LNCAP (cell line): ENCODE measurements around the gene C16orf87.
A peak's percentile ranks its signal among the peaks of the same experiment; 100 is the strongest.

Source experiments
- CTCF ChIP-seq: fragments of 450-650 bp; IDR thresholded peaks from 2 replicates; pipeline ENCODE4 v1.5.1; 2017; ENCODE audit warnings: mild to moderate bottlenecking

C16orf87 gene

GRCh38 chr16:46858151-46858550 is 27.2 kb upstream of the C16orf87 start:
- TF ChIP-seq CTCF: no peak

- TF ChIP-seq CTCF: peak; percentile 27; the same call in 1 of the 2 replicates
Observed at GRCh38 chr16:46857368-46857945, 26.5 kb upstream of the C16orf87 start.

- no peak for TF ChIP-seq CTCF
Observed at GRCh38 chr16:46855389-46855788, 24.4 kb upstream of the C16orf87 start.

- TF ChIP-seq CTCF: no peak
Observed at GRCh38 chr16:46854846-46855245, 23.9 kb upstream of the C16orf87 start.

- peak; percentile 85 for TF ChIP-seq CTCF
Observed at GRCh38 chr16:46853713-46854443, 22.9 kb upstream of the C16orf87 start.

- TF ChIP-seq CTCF: no peak
Observed at GRCh38 chr16:46852130-46852529, 21.1 kb upstream of the C16orf87 start.

- TF ChIP-seq CTCF: no peak
Observed at GRCh38 chr16:46850619-46851555, 19.9 kb upstream of the C16orf87 start.
